Liver (tissue), 3 donors: ENCODE results near the gene IKZF4.
A peak's percentile ranks its signal among the peaks of the same experiment; 100 is the strongest.

Experiments used
- ATF3 ChIP-seq: IDR thresholded peaks from 2 replicates; pipeline ENCODE4 v1.6.1; 2016; ENCODE audit warnings: antibody characterized with exemption
- JUND ChIP-seq, 2 donors: IDR thresholded peaks; 2 replicates each; pipeline ENCODE4 v1.6.1; 2016; ENCODE audit warnings: antibody characterized with exemption in 2 of 2
- MAX ChIP-seq: IDR thresholded peaks from 2 replicates; pipeline ENCODE4 v1.6.1; 2016; ENCODE audit warnings: antibody characterized with exemption
- RAD21 ChIP-seq, 2 donors: IDR thresholded peaks; 2 replicates each; pipeline ENCODE4 v1.6.1; 2016; ENCODE audit warnings: antibody characterized with exemption in 2 of 2, mild to moderate bottlenecking in 2 of 2
- SP1 ChIP-seq: IDR thresholded peaks from 2 replicates; pipeline ENCODE4 v1.6.1; 2018; ENCODE audit warnings: antibody characterized with exemption, mild to moderate bottlenecking
- YY1 ChIP-seq: IDR thresholded peaks from 2 replicates; pipeline ENCODE4 v1.6.1; 2016; ENCODE audit warnings: antibody characterized with exemption, mild to moderate bottlenecking
- ZBTB33 ChIP-seq: IDR thresholded peaks from 2 replicates; pipeline ENCODE4 v1.6.1; 2016; ENCODE audit warnings: antibody characterized with exemption
- TF ChIP-seq, protein P1 (sequence below): fragments of 150-350 bp; IDR thresholded peaks from 2 replicates; pipeline ENCODE4 v1.5.1; 2017; ENCODE audit warnings: improper control_type of control experiment, low read depth, low read length; ENCODE audit not compliant: missing input control
- TF ChIP-seq, protein P2 (sequence below): IDR thresholded peaks from 2 replicates; pipeline ENCODE4 v1.6.1; 2016; ENCODE audit warnings: antibody characterized with exemption, mild to moderate bottlenecking
- donor health status: healthy.
- donor health status: healthy.

GRCh38 chr12:56081393-56082347 is 60.8 kb downstream of the IKZF4 start:
- TF ChIP-seq, protein P1, sequence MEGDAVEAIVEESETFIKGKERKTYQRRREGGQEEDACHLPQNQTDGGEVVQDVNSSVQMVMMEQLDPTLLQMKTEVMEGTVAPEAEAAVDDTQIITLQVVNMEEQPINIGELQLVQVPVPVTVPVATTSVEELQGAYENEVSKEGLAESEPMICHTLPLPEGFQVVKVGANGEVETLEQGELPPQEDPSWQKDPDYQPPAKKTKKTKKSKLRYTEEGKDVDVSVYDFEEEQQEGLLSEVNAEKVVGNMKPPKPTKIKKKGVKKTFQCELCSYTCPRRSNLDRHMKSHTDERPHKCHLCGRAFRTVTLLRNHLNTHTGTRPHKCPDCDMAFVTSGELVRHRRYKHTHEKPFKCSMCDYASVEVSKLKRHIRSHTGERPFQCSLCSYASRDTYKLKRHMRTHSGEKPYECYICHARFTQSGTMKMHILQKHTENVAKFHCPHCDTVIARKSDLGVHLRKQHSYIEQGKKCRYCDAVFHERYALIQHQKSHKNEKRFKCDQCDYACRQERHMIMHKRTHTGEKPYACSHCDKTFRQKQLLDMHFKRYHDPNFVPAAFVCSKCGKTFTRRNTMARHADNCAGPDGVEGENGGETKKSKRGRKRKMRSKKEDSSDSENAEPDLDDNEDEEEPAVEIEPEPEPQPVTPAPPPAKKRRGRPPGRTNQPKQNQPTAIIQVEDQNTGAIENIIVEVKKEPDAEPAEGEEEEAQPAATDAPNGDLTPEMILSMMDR, result no peak
- TF ChIP-seq MAX, result peak; percentile 98
- TF ChIP-seq JUND (IDR thresholded peaks at IDR 0.05), result peak; percentile 93 to 94
- TF ChIP-seq, protein P2, sequence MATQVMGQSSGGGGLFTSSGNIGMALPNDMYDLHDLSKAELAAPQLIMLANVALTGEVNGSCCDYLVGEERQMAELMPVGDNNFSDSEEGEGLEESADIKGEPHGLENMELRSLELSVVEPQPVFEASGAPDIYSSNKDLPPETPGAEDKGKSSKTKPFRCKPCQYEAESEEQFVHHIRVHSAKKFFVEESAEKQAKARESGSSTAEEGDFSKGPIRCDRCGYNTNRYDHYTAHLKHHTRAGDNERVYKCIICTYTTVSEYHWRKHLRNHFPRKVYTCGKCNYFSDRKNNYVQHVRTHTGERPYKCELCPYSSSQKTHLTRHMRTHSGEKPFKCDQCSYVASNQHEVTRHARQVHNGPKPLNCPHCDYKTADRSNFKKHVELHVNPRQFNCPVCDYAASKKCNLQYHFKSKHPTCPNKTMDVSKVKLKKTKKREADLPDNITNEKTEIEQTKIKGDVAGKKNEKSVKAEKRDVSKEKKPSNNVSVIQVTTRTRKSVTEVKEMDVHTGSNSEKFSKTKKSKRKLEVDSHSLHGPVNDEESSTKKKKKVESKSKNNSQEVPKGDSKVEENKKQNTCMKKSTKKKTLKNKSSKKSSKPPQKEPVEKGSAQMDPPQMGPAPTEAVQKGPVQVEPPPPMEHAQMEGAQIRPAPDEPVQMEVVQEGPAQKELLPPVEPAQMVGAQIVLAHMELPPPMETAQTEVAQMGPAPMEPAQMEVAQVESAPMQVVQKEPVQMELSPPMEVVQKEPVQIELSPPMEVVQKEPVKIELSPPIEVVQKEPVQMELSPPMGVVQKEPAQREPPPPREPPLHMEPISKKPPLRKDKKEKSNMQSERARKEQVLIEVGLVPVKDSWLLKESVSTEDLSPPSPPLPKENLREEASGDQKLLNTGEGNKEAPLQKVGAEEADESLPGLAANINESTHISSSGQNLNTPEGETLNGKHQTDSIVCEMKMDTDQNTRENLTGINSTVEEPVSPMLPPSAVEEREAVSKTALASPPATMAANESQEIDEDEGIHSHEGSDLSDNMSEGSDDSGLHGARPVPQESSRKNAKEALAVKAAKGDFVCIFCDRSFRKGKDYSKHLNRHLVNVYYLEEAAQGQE, result peak; percentile 92
- peak; percentile 100 for TF ChIP-seq SP1
- TF ChIP-seq YY1, result peak; percentile 83
- peak; percentile 47 to 59 for TF ChIP-seq RAD21 (IDR thresholded peaks at IDR 0.05)
- peak; percentile 92 for TF ChIP-seq ZBTB33
- peak; percentile 80 for TF ChIP-seq ATF3
